Fibroblast of skin of right quadriceps (primary cell): ENCODE data around the gene ALG3.
"Not testable (repeated sequence)": the region's sequence is repeated elsewhere in the genome, so short reads cannot be mapped to it uniquely, and the experiment has no call there.

Experiments used
- DNase-seq: peaks from one replicate; pipeline ENCODE4 v3.0.0-alpha.2; 2013

Gene ALG3

DNA sequence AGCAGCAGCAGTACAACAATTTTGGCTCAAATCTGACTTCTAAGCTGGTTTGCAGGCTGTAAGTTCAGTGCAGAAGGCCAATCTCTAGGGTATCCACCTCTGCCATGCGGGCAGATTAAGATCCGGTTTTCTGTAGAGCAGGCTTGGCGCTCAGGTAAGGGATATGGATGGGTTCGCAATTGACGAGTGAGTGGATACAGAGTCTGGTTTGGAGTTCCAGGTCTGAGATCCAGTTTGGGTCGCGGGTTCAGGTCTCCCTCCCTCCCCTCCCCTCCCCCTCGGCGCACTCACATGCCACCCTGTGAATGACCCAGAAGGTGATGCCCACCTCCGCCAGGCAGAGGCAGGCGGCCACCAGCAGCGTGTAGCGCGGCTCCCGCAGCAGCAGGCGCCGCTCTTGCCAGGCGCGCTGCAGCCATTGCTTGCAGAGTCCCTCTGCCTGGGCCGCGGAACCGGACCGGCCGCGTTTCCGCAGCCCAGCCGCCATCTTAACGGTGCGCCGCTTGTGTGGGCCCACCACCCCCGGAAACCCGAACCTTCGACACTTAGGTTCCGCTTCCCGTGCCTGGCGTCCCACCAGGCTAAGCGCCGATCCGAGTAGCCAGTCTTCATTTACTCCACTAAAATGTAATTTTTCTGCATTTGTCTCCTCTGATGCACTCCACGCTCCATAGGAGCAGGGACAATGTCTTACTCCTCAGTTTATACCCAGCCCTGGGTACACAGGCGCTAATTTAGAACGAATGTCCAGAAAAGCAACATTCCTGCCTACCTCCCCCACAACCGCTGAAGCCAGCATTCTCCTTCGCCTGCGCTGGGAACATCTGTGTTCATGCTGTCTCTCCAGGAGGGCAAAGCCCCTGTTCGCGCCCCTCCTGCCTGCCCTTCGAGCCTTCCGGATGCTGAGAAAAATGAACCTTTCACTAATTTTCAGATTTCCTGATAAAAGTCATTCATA is at the start of gene ALG3:
Gene ALG3, minus strand, starts transcription at position 509 of the 958 bp plus-strand sequence. Its CDS starts 22 bp downstream, at position 487.
- peak; percentile 86 for DNase-seq

DNA sequence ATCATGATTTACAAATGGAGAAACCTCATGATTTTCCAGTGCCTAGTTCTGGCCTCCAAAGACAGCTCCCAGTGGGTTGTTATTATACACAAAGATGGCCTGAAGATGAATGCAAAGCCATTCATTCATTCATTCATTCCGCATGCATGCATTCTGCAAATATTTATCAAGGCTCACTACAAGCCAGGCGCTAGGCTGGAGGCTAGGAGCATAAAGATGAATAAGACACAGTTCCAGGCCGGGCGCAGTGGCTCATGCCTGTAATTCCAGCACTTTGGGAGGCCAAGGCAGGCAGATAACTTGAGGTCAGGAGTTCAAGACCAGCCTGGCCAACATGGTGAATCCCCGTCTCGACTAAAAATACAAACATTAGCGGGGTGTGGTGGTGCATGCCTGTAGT is 47.9 kb upstream of the ALG3 start:
- no peak for DNase-seq

DNA sequence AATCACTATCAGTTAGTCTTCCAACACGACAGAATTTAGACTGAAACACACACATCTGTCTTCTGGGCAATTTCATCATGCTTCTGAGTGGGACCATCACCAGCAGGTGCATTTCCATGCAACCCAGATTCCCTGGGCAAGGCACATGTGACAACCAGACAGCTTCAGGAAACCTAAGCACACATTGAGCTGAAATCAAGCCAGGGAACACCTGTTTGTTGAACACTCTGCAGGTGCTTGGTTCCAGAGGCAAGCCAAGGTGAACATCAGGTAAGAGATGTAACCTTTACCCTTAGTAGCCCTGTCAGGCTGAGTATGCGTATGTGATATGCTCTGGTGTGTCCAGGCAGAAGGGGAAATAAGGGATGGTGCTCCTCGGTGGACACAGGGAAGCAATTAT is 47.0 kb upstream of the ALG3 start:
- no peak for DNase-seq

DNA sequence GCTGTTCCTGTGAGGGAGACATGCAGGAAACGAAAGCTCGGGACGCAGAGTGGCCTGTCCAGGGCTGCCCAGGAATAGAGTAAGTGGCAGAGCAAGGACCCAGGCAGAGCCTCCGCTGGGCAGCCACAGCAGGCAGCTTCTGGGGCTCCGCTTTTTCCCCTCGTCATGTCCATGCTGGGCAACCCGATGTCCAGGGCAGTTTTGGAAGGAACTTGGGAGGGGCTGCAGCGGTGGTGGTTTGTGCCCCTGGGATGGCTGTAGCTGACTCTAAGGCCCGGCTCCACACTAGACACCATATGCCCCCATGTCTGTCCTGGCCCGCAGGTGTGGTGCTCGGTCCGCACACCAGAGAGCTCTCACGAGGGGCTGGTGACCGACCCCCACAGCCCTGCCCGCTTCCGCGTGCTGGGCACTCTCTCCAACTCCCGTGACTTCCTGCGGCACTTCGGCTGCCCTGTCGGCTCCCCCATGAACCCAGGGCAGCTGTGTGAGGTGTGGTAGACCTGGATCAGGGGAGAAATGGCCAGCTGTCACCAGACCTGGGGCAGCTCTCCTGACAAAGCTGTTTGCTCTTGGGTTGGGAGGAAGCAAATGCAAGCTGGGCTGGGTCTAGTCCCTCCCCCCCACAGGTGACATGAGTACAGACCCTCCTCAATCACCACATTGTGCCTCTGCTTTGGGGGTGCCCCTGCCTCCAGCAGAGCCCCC is 43.1 kb upstream of the ALG3 start:
- no peak for DNase-seq

DNA sequence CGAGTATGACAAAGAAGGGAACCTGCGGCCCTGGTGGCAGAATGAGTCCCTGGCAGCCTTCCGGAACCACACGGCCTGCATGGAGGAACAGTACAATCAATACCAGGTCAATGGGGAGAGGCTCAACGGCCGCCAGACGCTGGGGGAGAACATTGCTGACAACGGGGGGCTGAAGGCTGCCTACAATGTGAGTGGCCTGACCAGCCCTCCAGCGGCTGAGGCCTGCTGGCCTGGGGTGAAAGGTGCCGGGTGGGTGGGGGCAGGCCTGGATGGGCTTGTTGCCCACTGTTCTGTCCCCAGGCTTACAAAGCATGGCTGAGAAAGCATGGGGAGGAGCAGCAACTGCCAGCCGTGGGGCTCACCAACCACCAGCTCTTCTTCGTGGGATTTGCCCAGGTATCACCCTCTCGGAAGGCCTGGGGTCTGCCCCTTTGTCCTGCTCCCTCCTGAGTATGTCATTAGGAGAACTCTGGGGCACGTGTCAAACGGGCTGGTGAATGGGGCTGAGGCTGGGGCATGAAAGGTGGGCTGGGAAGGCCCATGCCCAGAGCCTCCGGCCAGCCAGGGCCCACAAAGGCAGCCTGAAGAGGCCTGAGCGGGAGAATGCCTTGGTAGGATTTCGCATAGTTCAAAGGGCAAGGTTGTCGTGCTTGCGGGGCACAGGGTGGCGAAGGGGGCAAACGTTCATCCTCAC is 42.4 kb upstream of the ALG3 start:
- DNase-seq, result no peak

DNA sequence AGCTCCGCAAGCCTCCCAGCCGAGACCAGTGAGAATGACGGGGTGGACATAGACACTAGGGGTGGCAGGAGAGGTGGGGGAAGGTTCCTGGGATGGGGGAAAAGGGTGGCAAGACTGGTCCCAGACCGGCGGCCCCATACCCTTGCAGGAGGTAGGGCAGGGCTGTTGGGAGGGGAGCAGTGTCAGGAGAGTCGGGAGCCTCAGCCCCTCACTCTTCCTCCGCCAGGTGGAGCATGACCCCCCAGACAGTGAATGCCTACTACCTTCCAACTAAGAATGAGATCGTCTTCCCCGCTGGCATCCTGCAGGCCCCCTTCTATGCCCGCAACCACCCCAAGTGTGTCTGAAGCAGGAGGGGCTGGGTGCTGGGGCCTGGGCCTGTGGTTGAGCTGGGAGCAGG is 41.6 kb upstream of the ALG3 start:
- no peak for DNase-seq

DNA sequence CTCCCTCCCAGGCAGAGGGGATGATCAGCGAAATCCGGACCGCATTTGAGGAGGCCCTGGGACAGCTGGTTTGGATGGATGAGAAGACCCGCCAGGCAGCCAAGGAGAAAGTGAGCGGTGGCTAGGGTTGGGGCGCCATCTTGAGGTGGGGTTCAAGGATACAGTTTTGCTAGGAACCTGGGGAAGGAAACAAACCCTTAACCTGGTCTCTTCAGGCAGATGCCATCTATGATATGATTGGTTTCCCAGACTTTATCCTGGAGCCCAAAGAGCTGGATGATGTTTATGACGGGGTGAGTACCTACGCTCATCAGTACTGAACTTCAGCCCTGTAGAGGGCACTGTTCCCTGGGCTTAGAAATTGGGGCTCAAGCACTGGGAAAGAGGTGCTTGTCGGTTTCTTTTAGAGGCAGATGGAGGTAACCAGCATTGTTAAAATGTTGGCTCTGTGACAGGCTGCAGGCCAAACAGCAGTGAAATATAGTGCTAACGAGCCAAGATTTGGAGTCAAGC is 40.7 kb upstream of the ALG3 start:
- DNase-seq, result peak; percentile 30

DNA sequence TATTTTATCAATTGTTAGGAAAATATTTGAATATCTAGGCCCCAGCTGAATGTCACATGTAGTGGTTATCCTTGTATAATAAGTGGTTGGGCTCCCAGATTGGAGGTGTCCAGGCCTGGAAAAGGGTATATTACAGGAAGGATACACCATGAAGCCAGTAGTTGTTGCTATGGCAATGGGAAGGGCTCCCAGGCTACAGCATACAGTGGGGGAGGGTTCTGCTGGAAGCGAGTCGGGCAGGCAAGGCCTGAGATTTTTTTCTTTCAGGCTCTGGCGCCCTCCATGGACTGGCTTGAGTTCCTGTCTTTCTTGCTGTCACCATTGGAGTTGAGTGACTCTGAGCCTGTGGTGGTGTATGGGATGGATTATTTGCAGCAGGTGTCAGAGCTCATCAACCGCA is 35.9 kb upstream of the ALG3 start:
- DNase-seq, result peak; percentile 69

DNA sequence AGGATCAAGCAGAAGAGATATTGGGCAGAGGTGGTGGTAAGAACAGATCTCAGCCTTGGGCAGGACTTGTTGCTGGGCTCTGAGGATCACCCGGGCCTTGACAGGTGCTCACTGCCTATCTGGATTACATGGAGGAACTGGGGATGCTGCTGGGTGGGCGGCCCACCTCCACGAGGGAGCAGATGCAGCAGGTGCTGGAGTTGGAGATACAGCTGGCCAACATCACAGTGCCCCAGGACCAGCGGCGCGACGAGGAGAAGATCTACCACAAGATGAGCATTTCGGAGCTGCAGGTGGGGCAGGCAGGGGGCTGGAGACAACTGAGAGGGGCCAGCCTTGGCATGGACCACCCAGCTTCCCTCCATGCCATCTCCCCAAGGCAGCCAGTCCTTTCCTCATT is 34.9 kb upstream of the ALG3 start:
- DNase-seq, result no peak

DNA sequence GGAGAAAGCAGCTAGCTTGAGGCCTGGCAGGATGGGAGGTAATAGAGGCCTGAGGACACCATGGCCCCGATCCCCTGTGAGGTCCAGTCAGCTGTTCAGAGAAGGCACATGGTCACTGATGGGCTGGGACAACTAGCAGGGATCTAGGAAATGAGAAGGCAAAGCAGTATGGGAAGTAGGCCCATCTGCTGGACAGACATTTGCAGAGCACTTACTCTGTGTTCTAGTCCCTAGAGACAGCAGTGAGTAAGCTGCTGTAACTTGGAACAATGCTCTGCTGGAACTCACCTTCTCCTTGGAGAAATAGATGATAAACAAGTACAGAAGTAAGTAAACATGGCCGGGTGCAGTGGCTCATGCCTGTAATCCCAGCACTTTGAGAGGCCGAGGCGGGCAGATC is 34.2 kb upstream of the ALG3 start:
- DNase-seq, result no peak

DNA sequence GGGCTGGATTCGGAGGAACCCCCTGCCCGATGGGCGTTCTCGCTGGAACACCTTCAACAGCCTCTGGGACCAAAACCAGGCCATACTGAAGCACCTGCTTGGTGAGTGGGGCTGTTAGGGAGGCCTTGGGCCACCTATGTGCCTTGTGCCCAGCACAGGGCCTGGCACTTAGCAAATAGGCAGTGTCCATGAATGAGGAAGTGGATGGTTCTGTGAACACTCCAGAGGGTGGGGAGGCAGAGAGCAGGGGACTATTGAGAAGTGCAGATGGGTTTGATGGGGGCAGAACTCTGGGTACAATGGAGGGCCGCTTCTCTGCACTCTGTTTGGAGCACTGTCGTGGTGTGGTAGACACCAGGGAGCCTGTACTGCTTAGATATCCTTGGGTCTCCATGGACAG is 28.6 kb upstream of the ALG3 start:
- no peak for DNase-seq

DNA sequence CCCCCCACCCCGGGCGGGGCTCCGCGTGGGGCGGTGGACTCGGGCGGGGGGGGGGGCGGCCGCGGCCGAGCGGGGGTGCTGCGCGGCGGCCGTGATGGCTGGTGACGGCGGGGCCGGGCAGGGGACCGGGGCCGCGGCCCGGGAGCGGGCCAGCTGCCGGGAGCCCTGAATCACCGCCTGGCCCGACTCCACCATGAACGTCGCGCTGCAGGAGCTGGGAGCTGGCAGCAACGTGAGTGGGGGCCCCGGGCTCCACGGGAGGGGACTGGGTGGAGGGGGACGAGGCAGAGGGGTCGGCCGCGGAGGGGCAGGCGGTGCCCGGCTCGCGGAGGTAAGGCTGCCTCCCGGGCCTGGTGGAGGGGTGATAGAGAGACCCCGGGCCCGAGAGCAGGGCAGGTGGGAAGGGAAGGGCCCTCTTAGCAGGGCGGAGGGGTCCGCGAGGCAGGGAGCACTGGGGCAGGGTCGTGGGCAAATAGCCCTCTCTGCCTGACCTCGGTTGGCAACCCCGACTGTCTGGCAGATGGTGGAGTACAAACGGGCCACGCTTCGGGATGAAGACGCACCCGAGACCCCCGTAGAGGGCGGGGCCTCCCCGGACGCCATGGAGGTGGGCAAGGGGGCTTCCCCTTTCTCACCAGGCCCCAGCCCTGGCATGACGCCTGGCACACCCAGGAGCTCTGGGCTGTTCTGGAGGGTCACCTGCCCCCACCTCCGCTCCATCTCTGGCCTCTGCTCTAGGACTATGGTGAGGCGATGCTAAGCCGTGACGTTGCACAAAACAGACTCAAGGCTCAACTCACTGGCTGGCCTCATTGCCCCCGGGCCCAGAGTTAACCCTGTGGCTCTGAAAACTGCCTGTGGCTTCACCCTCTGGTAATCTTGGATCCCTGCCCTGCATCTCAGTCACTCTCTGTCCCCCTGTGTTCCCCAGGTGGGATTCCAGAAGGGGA is 27.5 kb upstream of the ALG3 start, which contains the start of gene ECE2:
Gene ECE2, plus strand, starts transcription at position 62 of the 950 bp plus-strand sequence. Its CDS starts 132 bp downstream, at position 194.
- DNase-seq, result no peak

DNA sequence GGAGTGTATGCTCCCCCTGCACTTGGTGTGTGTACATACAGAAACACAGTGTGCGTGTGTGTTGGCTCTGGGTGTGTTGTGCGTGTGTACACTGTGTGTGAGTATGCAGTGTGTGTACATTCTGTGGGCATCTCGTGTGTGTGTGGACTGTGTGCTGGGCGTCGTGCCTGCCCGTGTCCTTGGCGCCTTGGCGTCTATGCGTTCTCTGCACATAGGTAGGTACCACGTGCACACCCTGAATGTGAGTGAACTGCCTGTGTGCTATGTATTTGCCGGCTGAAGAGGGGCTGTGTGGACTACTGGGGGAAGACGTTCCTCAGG is 26.6 kb upstream of the ALG3 start:
- no peak for DNase-seq

DNA sequence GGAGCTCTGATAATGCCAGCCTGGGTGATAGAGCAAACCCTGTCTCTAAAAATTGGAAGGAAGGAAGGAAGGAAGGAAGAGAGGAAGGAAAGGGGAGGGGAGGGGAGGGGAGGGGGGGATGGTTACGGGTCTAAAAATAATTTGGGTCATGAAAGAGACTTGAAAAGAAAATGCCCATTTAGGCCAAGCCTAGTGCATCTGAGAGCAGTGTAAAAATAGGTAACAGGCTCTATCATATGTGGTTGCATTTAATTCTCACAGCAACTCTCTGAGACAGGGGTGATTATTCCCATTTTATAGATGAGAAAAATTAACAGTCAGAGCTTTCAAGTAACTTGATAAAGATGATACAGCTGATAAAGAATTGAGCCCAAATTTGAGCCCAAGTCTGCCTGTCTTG is 23.5 kb upstream of the ALG3 start:
- no peak for DNase-seq

DNA sequence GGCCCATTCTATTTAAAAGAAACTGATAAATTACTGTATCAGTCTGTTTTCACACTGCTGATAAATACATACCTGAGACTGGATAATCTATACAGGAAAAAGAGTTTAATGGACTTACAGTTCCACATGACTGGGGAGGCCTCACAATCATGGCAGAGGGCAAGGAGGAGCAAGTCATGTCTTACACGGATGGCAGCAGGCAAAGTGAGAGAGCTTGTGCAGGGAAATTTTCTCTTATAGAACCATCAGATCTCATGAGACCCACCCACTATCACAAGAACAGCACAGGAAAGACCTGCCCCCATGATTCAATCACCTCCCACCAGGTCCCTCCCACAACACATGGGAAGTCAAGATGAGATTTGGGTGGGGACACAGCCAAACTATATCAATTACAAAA is 18.5 kb upstream of the ALG3 start:
- not testable (repeated sequence) for DNase-seq

DNA sequence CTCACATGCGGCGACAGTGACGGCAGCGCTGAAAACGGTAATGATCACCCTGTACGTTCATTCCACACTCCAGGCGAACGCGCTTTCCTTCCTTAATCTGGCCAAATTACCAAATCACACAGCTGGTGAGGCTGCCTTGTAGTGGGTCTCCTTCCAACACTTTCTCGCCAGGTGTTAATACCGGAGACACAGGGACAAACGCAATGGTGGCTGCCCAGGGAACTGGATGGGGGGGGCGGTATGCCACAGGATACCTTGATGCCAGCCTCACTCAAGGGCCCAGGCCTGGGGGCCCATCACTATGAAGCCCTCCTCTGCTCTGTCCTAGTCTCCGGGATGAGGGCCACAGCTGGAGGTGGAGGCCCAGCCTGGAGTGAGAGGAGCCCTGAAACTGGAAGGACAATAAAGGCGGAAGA is 14.0 kb upstream of the ALG3 start:
- DNase-seq, result no peak

DNA sequence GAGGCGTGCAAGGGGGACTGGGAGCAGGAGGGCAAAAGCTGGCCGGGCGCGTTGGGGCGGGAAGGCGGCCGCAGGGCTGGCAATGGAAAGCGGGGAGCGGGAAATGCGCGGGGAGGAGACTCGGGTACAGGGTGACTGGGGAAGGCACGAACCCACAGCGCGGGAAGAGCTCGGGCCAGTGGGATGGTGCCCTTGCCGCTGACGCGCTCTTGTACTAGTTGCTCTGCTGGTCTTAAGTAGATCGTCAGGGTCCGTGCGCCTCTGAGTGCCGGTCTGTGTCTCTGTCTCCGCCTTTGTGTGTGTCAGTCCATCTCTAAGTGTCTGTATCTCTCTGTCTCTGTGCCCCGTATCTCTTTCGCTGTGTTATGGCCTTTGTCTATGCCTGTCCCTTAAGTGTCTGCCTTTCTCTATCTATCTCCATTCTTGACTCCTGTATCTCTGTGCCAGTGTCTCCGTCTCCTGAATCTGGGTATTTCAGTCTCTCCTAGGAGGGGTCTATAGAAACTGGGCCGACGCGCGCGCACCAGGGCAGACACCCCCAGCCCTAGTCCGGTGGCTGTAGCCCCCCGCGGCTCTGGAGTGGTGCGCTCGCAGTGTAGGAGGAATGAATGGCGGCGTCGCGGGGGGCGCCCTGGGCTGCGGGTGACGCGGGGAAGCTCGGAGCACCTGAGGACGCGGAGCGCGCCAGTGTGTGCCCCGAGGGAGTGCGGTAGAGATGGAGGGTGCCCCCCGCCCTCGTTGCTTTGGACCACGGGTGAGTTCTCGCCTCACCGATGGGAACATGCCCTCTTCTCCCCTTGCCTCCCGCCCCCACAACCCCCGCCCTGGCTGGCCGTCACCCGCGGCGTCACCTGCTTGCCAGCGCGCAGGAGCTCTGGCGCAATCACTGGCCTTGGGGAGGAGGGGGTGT is 13.3 kb upstream of the ALG3 start:
- DNase-seq, result no peak

DNA sequence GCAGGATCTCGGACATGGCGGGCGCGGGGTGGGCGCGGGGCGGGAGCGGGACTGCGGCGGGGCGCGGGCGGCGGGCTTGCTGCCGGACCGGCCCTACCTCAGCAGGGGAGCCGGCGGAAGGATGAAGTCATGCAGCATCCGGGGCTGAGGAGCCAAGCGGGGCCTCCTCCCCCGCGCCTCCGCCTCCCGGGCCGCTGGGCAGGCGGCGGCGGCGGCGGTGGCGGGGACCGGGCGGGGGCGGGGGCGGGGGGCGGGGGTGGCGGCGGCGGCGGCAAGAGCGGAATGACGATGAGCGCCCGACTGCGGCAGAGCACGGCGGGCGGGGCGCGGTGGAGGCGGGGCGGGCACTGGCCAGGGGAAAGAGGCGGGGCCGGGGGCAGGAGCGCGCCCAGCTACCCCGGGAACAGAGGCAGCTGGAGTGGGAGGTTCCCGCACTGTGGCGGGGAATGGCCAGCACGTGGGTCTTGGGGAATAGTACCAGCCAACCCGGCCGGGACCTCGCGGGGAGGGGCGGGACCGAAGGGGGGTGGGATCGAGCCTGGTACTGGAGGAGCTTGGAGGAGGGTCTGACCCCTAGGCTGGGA is 12.6 kb upstream of the ALG3 start, which contains the start of gene CAMK2N2:
Gene CAMK2N2, minus strand, starts transcription at position 284 of the 584 bp plus-strand sequence. Its CDS starts 268 bp downstream, at position 16.
- peak; percentile 26 for DNase-seq

DNA sequence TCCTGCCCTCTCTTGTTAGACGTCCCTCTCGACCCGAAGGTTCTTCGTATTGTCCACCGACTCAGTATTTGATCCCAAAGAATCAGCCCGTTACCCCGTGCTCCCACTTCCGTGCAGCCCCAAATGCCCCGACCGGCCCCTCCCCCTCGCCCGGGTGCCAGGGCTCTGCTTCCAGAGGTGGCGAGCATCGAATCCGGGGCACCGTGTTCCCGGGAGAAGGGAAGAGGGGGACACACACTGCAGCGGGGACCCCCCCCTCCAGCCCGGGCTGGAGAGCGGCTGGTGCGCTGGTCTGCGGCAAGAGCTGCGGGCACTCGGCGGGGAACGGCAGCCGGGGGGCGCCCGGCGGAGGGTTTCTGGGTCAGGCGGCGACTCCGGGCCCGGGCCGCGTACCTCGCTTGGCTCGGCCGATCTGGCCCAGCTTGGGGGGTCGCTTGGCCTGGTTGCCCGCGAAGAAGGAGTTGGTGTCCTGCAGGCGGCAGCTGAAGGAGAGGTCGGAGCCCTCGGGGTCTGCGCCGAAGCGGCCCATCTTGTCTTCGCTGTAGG is 12.0 kb upstream of the ALG3 start:
- no peak for DNase-seq
